Measurements from ENCODE around the gene GRIP2.
"Not testable (repeated sequence)": the region's sequence is repeated elsewhere in the genome, so short reads cannot be mapped to it uniquely, and the experiment has no call there.

GRIP2 gene

DNA sequence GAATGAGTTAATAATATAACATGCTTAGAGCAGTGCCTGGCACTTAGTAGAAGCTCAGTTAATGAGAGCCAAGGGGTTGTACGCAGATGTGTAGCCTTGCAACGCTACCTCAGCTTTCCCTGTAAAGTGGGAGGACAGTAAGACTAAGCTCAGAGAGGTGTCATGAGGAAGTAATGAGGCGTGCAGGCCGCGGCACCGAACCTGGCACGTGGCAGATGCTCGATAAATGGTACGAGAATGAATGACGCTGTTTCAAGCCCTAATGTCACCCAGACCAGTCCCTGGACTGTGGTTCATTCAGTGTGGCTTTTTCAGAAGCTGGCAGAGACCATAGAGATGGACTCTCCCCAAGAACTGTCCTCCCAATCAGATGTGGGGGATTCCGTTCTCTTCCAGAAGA, 21.2 kb downstream of the GRIP2 start:
- no peak overlapping the region for H3K4me3 ChIP-seq (ENCODE audit: control insufficient read depth, low read depth, low read length)
- TF ChIP-seq, protein P1, sequence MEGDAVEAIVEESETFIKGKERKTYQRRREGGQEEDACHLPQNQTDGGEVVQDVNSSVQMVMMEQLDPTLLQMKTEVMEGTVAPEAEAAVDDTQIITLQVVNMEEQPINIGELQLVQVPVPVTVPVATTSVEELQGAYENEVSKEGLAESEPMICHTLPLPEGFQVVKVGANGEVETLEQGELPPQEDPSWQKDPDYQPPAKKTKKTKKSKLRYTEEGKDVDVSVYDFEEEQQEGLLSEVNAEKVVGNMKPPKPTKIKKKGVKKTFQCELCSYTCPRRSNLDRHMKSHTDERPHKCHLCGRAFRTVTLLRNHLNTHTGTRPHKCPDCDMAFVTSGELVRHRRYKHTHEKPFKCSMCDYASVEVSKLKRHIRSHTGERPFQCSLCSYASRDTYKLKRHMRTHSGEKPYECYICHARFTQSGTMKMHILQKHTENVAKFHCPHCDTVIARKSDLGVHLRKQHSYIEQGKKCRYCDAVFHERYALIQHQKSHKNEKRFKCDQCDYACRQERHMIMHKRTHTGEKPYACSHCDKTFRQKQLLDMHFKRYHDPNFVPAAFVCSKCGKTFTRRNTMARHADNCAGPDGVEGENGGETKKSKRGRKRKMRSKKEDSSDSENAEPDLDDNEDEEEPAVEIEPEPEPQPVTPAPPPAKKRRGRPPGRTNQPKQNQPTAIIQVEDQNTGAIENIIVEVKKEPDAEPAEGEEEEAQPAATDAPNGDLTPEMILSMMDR (conservative IDR thresholded peaks at IDR 0.05; ENCODE audit: control insufficient read depth, insufficient read depth, low read depth, low read length): no peak
- DNase-seq (ENCODE audit: low read depth): no peak

DNA sequence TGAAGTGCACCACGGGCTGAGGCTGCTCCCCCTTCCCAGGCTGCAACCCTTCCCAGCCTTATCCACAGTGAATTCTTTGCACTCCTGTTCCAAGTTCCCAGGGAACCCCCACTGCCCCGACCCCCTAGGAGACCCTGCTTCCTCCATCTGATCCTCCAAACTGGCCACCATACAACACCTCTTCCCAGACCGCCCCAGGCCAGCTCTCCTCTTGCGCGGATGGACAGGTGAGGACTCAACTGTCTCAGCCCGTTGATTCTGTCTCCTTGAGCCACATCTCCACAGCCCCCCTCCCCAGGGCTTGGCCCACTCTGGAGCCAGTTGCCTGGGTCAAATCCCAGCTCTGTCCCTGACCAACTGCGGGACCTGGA, 21.7 kb downstream of the GRIP2 start:
- no peak for DNase-seq (ENCODE audit: low read depth)
- H3K4me3 ChIP-seq (ENCODE audit: control insufficient read depth, low read depth, low read length): no peak overlapping the region
- TF ChIP-seq, protein P1 (conservative IDR thresholded peaks at IDR 0.05; ENCODE audit: control insufficient read depth, insufficient read depth, low read depth, low read length): no peak

DNA sequence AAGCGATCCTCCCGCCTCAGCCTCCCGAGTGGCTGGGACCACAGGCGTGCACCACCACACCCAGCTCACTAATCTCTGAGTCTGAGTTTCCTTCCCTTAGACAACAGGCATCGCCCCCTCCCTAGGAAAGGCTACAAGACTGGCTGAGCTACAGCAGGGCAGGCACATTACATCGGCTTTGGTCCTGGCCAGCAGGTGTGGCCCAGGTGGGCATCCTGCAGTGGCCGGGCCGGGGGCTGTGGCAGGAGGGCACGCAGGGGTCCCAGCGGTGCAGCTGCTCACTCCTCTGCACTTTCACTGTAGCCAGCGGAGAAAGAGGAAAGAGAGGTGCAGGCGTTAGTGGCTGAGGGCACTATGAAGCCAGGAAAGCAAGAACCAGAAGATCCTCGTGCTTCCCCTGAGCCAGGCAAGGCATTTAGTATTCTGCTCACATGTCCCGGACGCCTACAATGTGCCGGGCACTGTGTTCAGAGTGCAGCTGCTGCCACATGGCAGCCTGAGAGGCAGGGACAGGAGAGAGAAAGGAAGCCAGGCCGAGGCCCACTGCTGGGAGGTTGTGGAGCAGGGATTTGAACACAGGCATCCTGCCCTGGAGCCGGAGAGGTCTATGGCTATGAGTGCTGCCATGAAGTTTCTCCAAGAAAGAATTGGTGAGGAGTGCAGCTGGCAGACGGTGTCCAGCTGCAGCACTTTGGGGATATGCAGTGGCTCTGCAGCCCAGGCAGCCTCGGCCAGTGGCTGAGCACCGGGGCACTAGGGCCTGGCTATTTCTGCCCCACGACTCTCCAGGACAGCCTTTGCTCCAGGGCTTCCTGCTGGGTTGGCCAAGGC, 22.3 kb downstream of the GRIP2 start:
- no peak for DNase-seq (ENCODE audit: low read depth)
- TF ChIP-seq, protein P1 (conservative IDR thresholded peaks at IDR 0.05; ENCODE audit: control insufficient read depth, insufficient read depth, low read depth, low read length): no peak

DNA sequence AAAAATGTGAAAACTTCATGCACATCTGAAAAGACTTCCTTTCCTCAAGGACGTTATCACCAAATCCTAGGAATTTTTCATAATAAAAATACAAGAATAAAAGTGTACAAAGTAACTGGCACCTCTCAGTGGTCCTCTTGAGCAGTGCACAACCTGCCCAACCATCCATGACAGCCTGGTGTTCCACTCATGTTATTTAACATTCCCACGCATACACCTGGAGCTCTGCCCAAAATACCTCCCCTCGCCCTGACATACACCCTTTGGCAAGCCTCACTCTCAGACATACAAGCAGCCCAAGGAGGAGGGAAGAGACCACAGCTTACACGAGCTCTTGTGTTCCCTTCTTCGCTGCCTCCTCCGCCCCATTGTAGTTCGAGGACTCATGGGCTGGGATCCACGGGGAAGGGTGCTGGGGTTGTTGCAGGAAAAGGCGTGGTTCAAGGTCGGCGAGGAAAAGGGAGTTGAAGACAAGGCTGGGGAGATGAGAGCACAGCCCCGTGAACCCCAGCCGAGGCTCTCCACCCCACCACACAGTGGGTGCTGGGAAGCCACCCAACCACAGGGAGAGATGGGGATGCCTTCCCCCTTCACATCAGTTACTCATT, 23.3 kb downstream of the GRIP2 start:
- no peak for DNase-seq (ENCODE audit: low read depth)
- H3K4me3 ChIP-seq (ENCODE audit: control insufficient read depth, low read depth, low read length): no peak overlapping the region
- TF ChIP-seq, protein P1 (conservative IDR thresholded peaks at IDR 0.05; ENCODE audit: control insufficient read depth, insufficient read depth, low read depth, low read length): no peak

More for the DNA sequence above, 22.3 kb downstream of the GRIP2 start:
- no peak overlapping the region for H3K4me3 ChIP-seq (ENCODE audit: control insufficient read depth, low read depth, low read length)

DNA sequence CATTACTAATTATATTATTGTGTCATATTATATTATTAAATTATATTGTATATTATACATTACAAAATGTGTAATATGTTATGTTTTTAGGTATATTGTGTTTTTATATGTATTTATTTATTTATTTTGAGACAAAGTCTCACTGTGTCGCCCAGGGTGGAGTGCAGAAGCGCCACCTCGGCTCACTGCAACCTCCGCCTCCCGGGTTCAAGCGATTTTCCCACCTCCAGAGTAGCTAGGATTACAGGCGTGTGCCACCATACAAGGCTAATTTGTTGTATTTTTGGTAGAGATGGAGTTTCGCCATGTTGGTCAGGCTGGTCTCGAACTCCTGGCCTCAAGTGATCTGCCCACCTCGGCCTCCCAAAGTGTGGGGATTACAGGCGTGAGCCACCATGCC, 24.6 kb downstream of the GRIP2 start:
- H3K4me3 ChIP-seq (ENCODE audit: control insufficient read depth, low read depth, low read length); DNase-seq (ENCODE audit: low read depth): not testable (repeated sequence)

DNA sequence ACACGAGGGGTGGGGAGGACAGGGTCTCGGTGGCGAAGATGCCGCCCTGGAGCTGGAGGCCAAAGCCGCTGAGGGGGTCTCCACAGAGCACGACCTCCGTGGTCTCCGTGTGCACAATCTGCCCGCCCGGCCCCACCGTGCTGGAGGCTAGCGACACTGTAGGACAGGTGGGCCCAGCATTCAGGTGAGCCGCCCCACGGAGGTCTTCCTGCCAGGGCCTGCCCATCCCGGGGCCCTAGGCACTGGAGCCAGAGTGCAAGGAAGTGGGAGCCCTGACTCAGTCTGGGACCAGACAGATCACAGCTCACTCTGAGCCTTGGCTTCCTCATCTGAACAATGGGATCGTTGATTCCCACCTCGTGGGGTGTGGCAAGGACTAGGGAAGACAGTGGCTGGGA, 25.8 kb downstream of the GRIP2 start:
- TF ChIP-seq, protein P1 (conservative IDR thresholded peaks at IDR 0.05; ENCODE audit: control insufficient read depth, insufficient read depth, low read depth, low read length): no peak
- H3K4me3 ChIP-seq (ENCODE audit: control insufficient read depth, low read depth, low read length): no peak overlapping the region
- DNase-seq (ENCODE audit: low read depth): no peak

DNA sequence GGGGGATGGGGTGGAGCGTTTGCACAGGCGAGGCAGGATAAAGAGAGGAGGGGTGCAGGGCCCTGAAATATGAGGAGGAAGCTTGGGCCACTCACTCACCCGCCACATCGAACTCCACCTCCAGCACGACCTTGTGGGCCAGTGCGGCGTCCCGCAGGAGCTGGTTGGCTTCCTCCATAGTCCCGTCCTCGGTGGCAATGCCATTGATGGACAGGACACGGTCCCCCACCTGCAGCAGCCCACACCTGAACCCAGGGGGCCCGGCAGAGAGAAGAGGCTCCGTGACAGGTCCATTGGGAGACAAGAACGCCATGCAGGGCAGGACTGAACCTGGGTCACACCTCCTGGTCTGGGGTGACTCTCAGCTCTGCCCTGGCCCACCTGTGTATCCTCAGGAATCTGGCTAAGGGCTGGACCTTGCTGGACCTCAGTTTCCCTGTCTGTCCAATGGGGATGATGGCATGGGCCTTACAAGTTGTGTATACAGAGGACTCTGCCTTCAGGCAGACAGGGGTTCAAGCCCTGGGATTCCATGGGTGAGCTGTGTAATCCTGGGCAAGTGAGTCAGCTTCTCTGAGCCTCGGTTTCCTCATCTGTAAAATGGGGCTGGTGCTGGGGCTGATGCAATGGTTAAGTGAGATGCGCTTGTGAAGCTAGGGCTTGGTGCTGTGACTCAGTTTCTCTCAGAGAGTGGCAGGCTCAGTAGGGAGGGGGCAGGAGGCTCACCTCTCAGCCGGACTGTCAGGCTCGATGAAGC, 26.4 kb downstream of the GRIP2 start:
- DNase-seq (ENCODE audit: low read depth): no peak
- no peak overlapping the region for H3K4me3 ChIP-seq (ENCODE audit: control insufficient read depth, low read depth, low read length)

More for the DNA sequence above, 26.4 kb downstream of the GRIP2 start:
- TF ChIP-seq, protein P1 (conservative IDR thresholded peaks at IDR 0.05; ENCODE audit: control insufficient read depth, insufficient read depth, low read depth, low read length): no peak
